ENCODE results near the gene TCEAL1.
"Not testable (repeated sequence)": the region's sequence is repeated elsewhere in the genome, so short reads cannot be mapped to it uniquely, and the experiment has no call there.

TCEAL1 gene, protein sequence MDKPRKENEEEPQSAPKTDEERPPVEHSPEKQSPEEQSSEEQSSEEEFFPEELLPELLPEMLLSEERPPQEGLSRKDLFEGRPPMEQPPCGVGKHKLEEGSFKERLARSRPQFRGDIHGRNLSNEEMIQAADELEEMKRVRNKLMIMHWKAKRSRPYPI

DNA sequence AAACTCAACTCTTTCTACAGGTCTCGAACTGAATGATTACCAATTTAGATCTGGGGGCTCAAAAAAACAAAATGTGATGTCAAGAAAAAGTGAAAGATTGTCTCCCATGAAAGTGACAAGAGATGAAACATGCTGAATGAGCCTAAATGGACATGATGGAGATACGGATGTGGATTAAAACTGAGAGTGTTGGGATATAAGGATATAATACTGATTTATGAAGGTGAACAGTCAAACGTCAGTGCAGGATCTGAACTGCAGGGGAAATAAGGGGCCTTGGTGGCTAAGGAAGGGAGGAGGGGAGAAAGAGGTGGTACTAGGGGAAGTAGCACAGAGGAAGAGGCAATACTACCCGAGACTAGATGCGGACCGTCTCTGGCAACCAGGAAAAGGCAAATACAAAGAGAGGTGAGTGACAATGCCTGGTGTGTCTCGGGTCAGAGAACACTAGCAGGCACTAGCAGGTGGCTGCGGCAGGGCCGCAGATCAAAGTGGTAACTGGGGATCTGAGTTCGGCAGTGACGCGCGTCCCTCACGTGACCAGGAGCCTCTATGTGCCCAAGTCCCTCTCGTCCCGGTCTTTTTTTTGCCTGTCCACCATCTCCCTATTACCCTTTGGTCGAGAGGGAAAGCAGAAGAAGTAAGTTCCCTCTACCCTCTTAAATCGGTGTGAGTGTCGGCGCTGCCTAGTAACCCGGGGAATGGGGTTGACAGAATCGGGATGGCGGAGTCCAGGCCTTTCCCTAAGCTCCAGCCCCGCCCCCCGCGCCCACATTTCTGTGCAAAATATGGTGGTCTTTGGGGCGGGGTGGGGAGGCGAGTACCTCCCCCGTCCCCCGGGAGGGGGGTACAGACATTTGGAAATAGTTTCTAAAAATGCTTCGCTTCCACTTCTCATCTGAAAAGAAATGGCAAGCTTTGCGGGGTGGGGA lies at the start of gene TCEAL1:
Gene TCEAL1 (plus strand): TSS at position 590 of the 932 bp plus-strand sequence. CDS start 942 bp downstream, outside the sequence.
- DNase-seq, result peak; percentile 52

DNA sequence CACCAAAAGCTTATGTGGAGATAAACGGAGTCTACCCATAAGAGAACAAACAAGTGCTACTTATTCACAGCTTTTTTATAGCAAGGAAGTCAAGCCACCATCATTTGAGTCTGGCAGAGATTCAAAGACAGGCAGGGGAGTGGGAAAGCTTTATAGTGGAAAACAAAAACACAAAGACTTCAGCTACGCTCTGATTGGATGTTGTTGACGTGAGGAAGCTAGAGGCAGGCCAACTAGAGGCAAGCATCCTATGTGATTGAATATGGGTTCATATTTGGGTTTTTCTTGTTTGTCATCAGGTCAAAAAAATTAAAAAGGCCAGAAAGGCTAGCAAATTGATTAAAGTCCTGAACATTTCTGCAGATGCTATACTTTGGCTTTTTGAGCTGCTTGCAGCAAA lies 44.2 kb upstream of the TCEAL1 start:
- DNase-seq, result no peak

DNA sequence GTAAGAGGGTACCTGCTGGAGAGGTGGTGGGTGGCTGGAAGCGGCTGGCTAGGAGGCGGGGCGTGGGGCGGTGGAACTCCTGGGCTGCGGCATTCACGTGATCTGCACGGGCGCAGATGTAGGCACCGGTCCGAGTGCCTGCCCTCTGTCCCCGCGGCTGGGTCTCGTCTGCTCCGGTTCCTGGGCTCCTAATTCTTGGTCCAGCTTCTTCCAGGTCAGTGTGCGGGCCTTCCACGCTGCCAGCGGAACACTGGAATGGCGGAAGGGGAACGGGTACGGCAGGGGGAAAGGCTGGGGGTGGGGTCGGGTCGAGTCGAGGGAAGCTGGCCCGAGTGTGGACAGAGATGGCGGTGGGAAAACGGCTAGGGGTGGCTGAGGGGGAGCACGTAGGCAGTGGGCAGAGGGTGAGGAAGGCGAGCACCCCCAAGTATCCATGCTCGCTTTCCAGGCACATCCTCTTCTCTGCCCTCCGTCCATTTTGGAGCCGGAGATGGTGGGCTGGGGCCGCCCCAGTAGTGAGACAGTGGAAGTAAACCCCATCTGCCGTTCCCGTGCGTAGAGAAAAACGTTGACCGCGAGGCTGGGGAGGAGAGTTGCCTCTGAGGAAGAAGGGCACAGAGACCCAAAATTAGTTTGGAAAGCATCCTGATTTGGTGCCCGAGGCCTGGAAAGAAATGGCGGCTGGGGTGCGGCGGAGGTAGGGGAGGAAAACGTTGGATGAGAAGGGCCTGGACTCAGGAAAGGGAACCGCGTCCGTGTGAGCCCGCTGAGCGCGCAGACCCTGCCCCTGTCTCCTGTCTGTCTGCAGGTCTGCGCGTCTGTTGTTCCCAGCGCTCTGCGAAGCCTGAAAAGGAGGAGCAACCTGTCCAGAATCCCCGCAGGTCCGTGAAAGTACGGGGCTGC lies 43.1 kb upstream of the TCEAL1 start, which contains the start of gene TCEAL4:
Gene TCEAL4 (plus strand): TSS at position 105 of the 903 bp plus-strand sequence. CDS start 1,161 bp downstream, outside the sequence.
- peak; percentile 60 for DNase-seq

DNA sequence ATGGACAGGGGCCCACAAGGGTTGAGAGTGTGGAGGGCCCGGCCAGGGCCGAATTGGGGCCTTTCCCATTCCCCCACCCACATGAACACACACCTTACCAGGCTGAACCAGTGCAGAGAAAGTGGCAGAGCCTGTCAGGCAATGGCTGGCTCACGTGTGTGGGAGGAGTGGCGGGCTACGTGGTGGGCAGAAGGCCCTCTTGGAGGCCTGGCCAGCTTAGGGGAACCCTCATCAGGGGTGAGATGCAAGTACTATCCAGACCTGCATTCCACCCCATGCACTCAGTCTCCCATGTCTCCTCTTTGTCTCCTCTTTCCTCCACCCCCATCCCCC lies 42.5 kb upstream of the TCEAL1 start:
- DNase-seq, result peak; percentile 1

DNA sequence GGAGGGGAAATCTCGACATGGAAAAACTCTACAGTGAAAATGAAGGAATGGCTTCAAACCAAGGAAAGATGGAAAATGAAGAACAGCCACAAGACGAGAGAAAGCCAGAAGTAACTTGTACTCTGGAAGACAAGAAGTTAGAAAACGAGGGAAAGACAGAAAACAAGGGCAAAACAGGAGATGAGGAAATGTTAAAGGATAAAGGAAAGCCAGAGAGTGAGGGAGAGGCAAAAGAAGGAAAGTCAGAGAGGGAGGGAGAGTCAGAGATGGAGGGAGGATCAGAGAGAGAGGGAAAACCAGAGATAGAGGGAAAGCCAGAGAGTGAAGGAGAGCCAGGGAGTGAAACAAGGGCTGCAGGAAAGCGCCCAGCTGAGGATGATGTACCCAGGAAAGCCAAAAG lies 42.1 kb upstream of the TCEAL1 start:
- DNase-seq, result no peak

DNA sequence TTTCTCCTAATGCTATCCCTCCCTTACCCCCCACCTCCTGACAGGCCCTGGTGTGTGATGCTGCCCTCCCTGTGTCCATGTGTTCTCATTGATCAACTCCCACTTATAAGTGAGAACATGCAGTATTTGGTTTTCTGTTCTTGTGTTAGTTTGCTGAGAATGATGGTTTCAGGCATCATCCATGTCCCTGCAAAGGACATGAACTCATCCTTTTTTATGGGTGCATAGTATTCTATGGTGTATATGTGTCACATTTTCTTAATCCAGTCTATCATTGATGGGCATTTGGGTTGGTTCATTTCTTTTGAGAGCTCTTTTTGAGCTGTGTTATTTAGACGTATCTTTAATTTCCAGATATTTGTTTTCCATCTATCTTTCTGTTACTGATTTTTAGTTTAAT lies 36.5 kb upstream of the TCEAL1 start:
- not testable (repeated sequence) for DNase-seq

DNA sequence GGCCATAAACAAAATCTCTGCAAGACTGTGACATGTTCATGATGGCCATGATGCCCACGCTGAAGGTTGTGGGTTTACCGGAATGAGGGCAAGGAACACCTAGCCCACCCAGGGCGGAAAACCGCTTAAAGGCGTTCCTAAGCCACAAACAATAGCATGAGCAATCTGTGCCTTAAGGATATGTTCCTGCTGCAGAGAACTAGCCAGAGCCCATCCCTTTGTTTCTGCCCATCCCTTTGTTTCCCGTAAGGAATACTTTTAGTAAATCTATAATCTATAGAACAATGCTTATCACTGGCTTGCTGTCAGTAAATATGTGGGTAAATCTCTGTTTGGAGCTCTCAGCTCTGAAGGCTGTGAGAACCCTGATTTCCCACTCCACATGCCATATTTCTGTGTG lies 33.6 kb upstream of the TCEAL1 start:
- DNase-seq, result not testable (repeated sequence)

DNA sequence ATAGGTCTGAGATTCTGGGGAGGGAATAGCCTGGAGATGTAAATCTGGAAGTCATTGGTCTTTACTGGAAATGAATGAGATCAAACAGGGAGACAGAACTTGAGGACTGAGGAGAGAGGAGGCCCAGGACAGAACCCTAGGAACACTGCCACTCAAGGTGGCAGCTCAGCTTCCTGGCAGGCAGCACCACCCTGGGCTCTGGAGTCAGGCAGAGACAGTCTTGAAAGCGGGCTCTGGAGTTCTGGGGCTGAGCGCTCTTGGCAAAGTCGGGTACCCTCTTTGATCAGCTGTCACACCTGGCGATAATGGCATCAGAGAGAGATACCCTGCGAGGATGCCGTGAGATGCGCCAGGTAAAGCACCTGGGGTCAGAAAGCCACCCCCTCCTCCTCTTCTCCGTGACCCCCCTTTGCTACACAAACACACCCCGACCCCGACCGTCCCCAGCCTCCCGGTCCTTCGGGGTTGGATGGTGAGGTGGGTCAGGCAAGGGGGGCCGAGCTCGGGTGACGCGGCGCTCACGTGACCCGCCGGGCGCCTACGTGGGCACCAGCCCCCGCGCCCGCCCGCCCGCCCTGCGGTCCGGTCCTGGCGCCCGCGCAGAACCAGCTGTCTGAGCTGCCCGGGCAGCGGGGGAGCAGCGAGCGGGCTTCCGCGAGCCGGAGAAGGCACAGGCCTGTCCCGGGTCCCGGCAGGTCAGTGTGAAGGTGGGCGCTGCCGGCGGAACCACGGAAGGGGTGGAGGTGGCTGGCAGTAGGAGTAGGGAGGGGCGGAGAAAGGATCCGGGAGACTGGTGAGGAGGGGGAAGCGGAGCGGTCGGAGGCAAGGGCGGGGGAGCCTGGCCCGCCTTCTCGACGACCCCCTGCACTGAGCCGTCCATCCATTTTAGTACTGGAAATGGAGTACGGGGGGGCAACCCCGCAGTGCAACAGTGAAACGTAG lies 21.1 kb upstream of the TCEAL1 start, which contains the start of gene TCEAL3:
Gene TCEAL3 (plus strand): TSS at position 600 of the 942 bp plus-strand sequence. CDS start 1,102 bp downstream, outside the sequence.
- peak; percentile 22 for DNase-seq

DNA sequence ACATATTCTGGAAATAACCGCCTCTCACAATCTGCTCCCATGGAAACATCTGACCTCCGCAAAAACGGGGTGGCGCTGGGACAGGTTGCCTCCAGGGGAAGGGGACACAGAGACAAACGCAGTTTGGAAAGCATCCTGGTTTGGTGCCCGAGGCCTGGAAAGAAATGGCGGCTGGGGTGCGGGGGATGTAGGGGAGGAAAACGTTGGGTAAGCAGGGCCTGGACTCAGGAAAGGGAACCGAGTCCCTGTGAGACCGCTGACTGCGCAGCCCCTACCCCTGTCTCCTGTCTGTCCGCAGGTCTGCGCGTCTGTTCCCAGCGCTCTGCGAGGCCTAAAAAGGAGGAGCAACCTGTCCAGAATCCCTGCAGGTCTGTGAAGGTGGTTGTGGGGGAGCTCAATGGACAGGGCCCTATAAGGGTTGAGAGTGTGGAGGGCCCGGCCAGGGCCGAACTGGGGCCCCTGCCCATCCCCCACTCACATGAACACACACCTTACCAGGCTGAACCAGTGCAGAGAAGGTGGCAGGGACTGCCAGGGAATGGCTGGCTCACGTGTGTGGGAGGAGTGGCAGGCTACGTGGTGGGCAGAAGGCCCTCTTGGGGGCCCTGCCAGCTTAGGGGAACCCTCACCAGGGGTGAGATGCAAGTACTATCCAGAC lies 20.3 kb upstream of the TCEAL1 start:
- DNase-seq, result peak; percentile 1

DNA sequence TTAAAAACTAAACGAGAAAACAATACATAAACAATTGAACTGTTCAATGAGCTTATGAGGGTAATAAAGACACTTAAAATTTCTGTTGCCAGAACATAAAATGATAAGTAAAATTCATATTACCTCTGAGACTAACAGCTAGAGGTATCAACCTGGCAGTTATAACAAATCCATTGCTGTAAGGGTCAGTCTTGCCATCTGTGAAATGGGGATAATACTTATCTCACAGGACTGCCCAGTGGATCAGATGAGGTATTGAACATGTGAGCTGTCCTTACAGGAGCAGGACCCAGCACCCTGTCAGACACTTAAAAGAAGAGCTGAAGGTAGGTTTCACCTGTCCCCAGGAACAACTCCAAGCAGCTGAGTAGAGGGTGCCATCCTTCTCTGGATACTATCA lies 18.5 kb upstream of the TCEAL1 start:
- no peak for DNase-seq

DNA sequence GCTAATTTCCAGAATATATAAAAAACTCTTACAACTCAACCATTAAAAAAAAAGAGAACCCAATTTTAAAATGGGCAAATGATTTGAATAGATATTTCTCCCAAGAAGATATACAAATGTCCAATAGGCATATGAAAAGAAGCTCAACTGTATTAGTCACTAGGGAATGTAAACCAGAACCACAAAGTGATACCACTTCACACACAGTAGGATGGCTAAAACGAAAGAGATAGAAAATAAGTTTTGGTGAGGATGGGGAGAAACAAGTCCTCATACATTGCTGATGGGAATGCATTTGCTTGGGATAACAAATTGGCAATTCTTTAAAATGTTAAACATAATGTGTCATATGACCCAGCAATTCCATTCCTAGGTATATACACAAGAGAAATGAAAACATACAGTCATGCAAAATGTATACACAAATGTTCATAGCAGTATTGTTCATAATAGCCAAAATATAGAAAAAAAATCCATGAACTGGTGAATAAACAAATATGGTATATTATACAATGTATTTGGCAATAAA lies 15.3 kb upstream of the TCEAL1 start:
- no peak for DNase-seq

DNA sequence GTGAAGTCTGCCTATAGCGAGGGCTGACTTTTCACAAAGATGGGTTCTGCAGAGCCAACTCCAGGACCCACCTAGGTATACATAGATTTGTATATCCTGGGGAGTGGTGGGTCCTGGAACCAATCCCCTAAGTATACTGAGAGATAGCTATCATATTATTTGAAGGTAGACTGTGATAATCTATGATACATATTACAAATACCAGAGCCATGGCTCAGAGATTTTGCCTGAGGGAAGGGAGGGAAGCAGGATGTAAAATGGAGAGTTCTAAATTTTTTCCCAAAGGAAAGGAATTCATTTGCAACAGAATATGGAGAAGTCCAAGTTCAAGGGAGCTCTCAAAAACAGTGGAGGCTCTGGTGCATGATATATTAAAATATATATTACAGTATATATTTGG lies 13.8 kb upstream of the TCEAL1 start:
- no peak for DNase-seq

DNA sequence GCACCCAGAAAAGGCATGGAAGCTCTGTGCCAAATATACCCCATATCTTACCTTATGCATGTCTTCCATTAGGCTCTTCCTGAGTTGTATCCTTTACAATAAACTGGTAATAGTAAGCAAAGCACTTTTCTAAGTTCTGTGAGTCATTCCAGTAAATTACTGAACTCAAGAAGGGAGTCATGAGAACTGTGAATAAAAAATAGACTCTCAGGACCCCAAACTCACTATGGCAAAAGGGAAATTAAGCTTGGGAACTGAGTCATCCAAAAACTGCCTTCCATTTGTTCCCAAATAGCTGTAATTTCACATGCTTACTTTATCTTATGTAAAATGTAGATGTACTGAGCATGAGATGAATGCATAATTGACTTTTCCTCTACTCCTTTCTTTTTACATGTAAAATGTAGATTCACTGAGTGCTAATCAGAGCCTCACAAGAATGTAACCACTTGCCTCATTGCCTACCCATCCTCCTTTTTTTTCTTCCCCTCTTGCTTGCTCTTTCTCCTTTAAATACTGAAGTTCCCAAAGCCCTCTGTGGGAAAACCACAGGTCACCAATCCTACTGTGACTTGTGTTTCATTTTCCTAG lies 12.9 kb upstream of the TCEAL1 start:
- no peak for DNase-seq

DNA sequence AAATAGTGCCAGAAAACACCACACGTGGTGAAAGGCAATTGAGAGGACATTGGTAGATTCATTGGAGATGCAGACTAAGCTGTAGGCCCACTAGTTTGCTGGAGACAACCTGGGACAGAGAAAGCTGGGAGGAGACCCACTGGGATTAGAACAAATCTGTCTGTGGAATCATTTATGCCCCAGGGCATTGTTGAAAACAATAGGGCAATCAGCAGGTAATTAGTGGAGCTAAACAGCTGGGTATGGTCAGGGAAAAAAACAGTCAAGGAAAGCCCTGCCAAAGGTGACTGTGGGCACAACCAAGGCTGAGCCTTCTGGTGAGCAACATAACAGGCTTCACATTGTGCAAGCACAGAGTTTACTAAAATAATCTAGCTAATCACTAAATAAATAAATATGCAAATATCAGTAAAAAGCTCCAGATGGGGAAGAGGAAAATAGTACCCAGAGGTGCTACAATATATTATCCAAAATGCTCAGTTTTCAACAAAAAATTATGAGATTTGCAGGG lies 12.0 kb upstream of the TCEAL1 start:
- DNase-seq, result no peak

DNA sequence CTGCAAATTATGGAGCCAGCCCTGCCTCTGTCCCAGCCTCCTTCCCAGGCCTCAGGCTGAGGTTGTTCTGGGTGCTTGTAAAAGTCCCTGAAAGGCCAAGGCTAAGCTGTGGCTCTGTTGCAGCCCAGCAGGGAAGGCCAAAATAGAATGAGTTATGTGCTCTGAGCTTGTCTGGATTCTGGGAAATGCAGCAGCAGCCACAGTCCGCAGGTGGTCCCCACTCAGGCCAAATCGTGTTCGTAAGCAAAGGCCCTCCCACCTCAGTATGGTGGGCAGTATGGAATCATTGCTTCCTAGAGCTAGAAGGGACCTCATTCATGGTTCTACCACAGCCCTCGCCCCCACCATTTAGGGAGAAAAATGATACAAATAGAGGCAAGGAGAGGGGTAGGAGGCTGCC lies 4.7 kb upstream of the TCEAL1 start:
- no peak for DNase-seq

DNA sequence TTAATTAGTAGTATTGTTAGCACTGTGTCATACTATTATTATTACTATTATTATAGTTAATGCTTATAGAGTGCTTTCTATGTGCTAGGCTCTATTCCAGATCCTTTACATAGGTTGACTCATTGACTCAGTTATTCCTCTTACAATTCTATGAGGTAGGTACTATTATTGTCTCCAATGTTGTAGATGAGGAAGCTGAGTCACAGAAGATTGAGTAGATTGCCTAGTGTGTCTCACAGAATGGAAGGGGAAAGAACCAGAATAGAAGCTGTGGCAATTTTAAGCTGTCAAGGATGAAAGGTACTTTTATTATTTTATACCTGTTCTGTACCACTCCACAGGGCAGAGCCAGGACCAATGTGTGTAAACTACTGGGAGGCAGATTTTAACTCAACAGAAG lies 1.9 kb upstream of the TCEAL1 start:
- no peak for DNase-seq

DNA sequence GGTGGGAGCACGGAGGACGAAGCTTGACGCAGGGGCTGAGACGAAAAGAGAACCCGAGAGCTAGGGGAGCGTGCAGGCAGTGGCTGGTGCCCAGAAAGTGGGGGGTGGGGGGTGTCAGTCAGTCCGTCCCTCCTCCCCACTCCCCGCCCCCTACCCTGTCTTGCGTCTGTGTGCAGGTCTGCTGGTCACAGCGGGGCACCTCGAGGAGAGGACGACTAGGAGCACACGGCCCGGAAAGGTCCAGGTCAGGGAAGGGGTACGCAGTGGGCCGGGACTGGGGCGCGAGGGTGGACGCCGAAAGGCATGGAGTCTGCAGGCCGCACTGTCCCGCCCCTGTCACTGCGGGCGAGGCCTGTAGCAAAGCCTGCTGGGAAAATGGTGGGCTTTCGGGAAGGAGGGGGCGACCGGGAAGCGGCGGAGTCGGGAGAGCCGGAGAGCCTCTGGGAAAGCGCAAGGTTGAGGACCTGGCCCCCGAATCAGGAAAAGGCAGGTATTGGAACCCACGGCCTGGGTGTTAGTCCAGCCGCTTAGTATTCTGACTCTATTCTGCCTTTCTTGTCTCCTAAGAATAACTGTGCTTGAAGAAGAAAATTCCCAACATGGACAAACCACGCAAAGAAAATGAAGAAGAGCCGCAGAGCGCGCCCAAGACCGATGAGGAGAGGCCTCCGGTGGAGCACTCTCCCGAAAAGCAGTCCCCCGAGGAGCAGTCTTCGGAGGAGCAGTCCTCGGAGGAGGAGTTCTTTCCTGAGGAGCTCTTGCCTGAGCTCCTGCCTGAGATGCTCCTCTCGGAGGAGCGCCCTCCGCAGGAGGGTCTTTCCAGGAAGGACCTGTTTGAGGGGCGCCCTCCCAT lies 769 bp downstream of the TCEAL1 start:
- DNase-seq, result peak; percentile 54

DNA sequence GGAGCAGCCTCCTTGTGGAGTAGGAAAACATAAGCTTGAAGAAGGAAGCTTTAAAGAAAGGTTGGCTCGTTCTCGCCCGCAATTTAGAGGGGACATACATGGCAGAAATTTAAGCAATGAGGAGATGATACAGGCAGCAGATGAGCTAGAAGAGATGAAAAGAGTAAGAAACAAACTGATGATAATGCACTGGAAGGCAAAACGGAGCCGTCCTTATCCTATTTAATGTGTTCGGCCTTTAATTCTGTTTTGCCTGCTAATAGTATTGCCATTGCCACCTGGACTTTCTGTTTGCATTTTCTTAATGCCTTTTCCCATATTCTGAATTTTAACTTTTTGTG lies 1.4 kb downstream of the TCEAL1 start:
- DNase-seq, result no peak

DNA sequence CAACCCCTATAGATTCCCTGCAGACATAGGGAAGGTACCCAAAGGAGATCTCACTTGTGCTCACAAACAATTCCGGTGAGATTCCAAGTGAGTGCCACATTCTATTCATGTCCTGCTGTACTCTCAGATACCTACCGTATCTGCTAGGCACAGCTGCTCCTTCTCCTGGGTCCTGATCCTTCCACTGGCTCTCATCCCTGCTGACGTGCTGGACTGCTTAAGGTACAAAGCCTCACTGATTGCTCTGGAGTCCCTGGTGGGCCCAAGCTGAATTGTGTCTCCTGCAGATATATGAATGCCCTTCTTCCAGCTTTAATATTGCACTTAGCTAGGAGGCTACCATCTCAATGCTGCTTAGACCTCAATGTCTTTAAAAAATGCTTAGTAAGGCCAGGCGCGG lies 2.4 kb downstream of the TCEAL1 start:
- no peak for DNase-seq

DNA sequence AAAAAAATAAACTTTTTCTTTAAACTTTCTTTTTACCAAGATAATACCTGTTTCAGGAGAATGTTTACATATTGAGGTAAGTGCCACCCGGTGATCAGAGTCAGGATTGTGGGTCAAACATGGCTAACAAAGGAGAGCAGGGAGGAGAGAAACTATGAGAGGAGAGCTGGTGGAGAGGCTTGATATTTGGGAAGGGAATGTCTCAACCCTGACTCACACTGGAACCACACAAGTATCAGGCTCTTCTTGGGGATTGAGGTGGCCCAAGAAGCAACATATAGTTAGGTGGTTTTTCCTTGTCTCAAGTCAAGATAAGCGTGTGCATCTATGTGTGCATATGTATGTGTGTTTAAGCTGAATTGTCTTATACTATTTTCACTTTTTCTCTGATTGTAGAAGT lies 6.7 kb downstream of the TCEAL1 start:
- no peak for DNase-seq
